Psoas muscle (tissue), 8 donors: ENCODE data around the gene PITPNM1. TPM values are rescaled to one million over a fixed set of nuclear protein-coding genes. Genes with fewer than 3 reads are reported as not detected.

Experiments used
- ATAC-seq, 4 donors: fragments of 200-7000 bp; cut with Tn5 transposase; one replicate each; pipeline ENCODE4 v1.9.1; 2020; ENCODE audit warnings: moderate library complexity in 3 of 4, mild to moderate bottlenecking in 2 of 4
- DNase-seq, 2 donors: peaks; one replicate each; pipeline ENCODE4 v3.0.0-alpha.2; 2020
- H3K27ac ChIP-seq: fragments of 200-600 bp; one replicate; pipeline ENCODE4 v1.8.0; 2022
- H3K27me3 ChIP-seq, 3 donors: fragments of 200-600 bp in 1 of 3; one replicate each; pipeline versions ENCODE4 v1.6.1 to v1.8.0; 2013 to 2022; ENCODE audit warnings: low read length in 2 of 3, mild to moderate bottlenecking in 2 of 3, moderate library complexity in 1 of 3; ENCODE audit not compliant: insufficient read depth in 3 of 3
- H3K36me3 ChIP-seq, 2 donors: fragments of 200-600 bp in 1 of 2; one replicate each; pipeline versions ENCODE4 v1.6.1 to v1.8.0; 2013 to 2022; ENCODE audit warnings: low read depth in 1 of 2, mild to moderate bottlenecking in 1 of 2, moderate library complexity in 1 of 2; ENCODE audit not compliant: insufficient read depth in 1 of 2
- H3K4me1 ChIP-seq: fragments of 200-600 bp; one replicate; pipeline ENCODE4 v1.8.0; 2022
- H3K4me3 ChIP-seq: fragments of 200-600 bp; one replicate; pipeline ENCODE4 v1.8.0; 2022; ENCODE audit warnings: mild to moderate bottlenecking
- H3K9me3 ChIP-seq: fragments of 200-600 bp; one replicate; pipeline ENCODE4 v1.8.0; 2022
- WGBS, 3 donors: extraction: QIAGEN DNeasy Blood & Tissue Kit; methylation state at CpG; one replicate each; pipeline versions ENCODE4 v1.1.6 to v1.1.7; 2013; 5-methylcytosine and 5-hydroxymethylcytosine counted together
- intact Hi-C, 2 donors: fragments of 100-400 bp; cut with DNase I; formaldehyde crosslinking; loops; one replicate each; pipeline versions ENCODE4 v1.11.0 to v1.14.2; 2022
- polyA plus RNA-seq, 3 donors: library from polyadenylated mRNA; stranded (reverse); fragments of 200-250 nt; gene quantifications; one replicate each; pipeline ENCODE4 v1.2.3, GENCODE V29; 2013
- total RNA-seq, 4 donors: library from RNA; stranded (reverse); fragmentation: NEBNext Ultra II Directional in 2 of 4; extraction: Animal tissue kit (Norgen Biotek cat#: 25700) in 2 of 4; gene quantifications; one replicate each; pipeline versions ENCODE4 v1.2.1 to v1.2.4, GENCODE V29; 2021 to 2023
- TF ChIP-seq, protein P1 (sequence below): fragments of 200-600 bp; IDR thresholded peaks from one replicate; pipeline ENCODE4 v1.8.0; 2022; ENCODE audit warnings: antibody characterized with exemption
- donor health status: healthy with polysubstance abuse.
- donor health status: DM: no; HTN: no; CAD: no; lungs with moderate emphysema.
- donor health status: Bipolar disorder and iron deficiency.
- donor health status: healthy.
- donor health status: DM: yes; HTN: yes; CAD: no.
- donor health status: DM: no; HTN: no; CAD: no.
- donor health status: DM: no; HTN: no; CAD: no.
- donor health status: DM: yes; HTN: yes; CAD: no.

PITPNM1 gene
- total and polyA plus RNA-seq, 7 donors = 2.3 to 16.1 (median 7.1) TPM

DNA sequence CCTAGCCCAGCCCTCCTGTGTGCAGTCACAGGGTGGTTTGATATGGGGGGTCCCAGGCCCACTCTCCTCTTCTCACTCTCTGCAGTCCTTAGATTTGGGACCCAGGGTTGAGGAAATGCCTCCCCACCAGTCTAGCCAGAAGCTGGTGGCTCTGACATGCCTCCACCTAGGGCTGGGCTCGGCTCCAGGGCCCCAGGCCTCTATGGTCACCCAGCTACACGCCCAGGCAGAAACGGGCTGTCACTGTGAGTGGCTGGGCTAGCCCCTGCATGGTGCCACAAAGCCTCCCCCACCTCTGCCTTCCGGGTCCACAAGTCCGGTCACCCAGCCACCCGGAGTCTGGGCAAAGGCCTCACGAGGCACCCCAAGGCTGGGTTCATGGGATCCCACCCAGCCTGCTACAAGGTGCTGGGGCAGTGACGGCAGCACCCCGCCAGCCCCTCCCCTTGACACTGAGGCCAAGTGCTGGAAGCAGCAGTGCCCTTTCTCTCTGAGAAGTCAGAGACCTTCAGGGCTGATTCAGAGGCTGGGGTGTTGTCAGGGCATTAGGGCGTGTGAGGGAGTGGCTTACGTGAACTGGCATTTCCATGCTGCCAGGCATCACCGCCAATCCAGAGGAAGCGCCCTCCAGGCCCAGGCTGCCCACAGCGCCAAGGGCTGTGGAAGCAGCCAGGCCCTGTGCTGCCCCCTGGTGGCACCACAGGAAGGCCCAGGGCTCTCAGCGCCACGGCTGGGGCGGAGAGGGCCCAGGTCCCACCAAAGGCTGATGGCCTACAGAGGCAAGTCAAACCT lies 638 bp upstream of the PITPNM1 start:
- 8 to 9% (median 8%) methylated on average over 16 to 17 of the region's 17 CpGs for WGBS, 3 donors
- ATAC-seq (peak; percentile 71 to 77 (median 73)), DNase-seq (peak; percentile 91 to 95)
- Histone ChIP-seq H3K4me1 (peaks cover 27% of the 10 kb centered on the region), H3K36me3 (peaks cover 0 to 11% of the 10 kb centered on the region in 2 donors), H3K9me3 (no peaks in the 10 kb centered on the region), H3K27ac (peak overlapping the region; percentile 99), H3K4me3 (peak overlapping the region; percentile 90), H3K27me3 (peaks cover 0 to 11% (median 8%) of the 10 kb centered on the region in 3 donors)
- TF ChIP-seq, protein P1, sequence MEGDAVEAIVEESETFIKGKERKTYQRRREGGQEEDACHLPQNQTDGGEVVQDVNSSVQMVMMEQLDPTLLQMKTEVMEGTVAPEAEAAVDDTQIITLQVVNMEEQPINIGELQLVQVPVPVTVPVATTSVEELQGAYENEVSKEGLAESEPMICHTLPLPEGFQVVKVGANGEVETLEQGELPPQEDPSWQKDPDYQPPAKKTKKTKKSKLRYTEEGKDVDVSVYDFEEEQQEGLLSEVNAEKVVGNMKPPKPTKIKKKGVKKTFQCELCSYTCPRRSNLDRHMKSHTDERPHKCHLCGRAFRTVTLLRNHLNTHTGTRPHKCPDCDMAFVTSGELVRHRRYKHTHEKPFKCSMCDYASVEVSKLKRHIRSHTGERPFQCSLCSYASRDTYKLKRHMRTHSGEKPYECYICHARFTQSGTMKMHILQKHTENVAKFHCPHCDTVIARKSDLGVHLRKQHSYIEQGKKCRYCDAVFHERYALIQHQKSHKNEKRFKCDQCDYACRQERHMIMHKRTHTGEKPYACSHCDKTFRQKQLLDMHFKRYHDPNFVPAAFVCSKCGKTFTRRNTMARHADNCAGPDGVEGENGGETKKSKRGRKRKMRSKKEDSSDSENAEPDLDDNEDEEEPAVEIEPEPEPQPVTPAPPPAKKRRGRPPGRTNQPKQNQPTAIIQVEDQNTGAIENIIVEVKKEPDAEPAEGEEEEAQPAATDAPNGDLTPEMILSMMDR = peak; percentile 97
- intact Hi-C loops = loop anchor here (1.0 to 5.0 kb wide), 4 partner anchors 38 to 149 kb away; partner anchors contain the start of genes PPP1CA (in 2 of the 2) and TMEM134 (in 1 of the 2)

DNA sequence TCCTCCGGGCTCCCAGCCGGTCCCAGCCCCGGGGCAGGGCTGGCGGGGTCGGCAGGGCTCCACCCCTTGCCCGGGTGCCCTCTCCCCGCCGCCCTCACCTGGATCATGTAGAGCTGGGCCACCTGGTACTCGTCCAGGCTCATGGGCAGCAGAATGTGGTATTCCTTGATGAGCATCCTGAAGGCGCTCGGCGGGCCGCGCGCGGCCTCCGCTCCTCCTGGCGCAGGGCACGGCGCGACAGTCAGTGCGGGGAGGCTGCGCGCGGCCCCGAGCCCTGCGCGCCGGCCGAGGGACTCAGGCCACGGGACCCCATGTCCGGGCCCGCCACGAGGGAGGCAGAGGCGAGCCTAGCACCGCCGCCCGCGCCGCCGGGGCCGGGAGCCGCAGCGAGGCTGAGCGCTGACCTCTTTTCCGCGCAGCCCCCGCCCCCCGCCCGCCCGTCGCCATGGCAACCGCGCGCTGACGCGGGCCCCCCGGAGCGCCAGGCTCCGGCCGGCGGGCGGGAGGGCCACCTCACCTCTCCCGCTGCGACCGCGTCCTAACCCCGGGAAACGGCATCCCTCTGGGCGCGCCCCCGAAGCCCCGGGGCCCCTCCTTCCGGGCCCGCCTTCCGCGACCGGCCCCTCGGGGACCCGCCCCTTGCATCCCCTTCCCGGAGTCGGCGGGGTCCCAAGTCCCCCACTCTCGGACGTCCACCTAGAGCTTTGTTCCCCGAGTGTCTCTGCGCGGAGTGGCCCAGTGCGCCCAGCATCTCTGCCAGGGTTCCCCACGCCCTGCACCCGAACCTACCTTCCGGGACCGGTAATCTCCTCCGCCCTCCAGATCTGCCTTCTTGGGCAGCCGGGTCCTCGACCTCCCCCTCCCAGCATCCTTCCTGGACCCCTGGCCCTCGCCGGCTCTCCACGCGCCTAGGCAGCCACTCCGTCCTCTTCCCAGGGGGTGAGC lies 886 bp downstream of the PITPNM1 start:
- Histone ChIP-seq H3K4me3 (peak overlapping the region; percentile 90), H3K9me3 (no peaks in the 10 kb centered on the region), H3K4me1 (peaks cover 27% of the 10 kb centered on the region), H3K27me3 (peaks cover 0 to 11% (median 8%) of the 10 kb centered on the region in 3 donors), H3K36me3 (peaks cover 0 to 11% of the 10 kb centered on the region in 2 donors), H3K27ac (peak overlapping the region; percentile 99)
- intact Hi-C loops = no loop called here
- 8 to 10% (median 10%) methylated on average over 50 to 101 of the region's 101 CpGs for WGBS, 3 donors
- TF ChIP-seq, protein P1 = no peak
- DNase-seq (no peak), ATAC-seq (no peak)

DNA sequence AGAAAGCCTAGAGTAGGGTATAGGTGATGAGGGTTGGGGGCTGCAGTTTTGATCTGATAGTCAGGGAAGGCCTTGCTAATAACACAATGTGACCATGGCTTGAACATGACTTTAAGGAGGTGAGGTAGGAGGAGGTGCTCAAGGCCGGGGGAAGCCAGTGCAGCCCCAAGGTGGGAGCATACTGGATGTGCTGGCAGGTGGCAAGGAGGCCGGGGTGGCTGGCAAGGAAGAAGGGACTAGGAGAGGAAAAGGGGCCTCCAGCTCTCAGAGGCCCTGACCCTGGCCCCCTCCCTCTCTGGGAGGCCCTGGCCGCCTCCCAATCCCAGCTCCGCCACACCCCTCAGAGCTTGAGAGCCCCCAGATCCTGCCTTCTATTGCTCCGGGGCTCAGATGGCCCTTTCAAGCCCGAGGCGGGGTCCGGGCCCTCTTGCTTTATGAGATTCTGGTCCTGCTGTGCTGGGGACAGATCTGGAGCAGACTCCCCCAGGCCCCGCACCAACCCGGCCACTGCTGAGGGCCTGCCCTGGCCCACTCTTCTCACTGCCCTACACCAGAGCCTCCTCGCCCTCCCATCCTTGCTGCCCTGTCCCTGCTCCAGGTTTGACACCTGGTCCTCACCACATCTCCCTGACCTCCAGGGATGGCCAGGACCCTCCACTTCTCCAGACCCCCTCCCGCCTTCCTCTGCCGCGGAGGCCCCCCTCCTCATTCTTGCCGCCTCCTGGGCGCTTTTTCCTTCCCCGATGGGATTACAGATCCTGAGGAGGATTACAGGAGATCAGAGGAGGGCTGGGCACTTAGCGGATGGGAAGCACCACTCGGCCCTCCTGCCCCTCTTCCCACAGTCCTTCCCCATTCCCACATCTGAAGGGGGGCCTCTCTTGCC lies 1.8 kb downstream of the PITPNM1 start:
- no peaks in the 10 kb centered on the region for H3K9me3 ChIP-seq
- TF ChIP-seq, protein P1 = no peak
- intact Hi-C loops = no loop called here
- WGBS, 3 donors = 84 to 86% (median 86%) methylated on average over 15 to 19 of the region's 19 CpGs
- no peak overlapping the region for H3K27ac ChIP-seq
- peaks cover 27% of the 10 kb centered on the region for H3K4me1 ChIP-seq
- DNase-seq (no peak), ATAC-seq (no peak)
- H3K36me3 ChIP-seq = peaks cover 0 to 11% of the 10 kb centered on the region in 2 donors
- peaks cover 0 to 11% (median 8%) of the 10 kb centered on the region in 3 donors for H3K27me3 ChIP-seq
- H3K4me3 ChIP-seq = peak overlapping the region; percentile 90

DNA sequence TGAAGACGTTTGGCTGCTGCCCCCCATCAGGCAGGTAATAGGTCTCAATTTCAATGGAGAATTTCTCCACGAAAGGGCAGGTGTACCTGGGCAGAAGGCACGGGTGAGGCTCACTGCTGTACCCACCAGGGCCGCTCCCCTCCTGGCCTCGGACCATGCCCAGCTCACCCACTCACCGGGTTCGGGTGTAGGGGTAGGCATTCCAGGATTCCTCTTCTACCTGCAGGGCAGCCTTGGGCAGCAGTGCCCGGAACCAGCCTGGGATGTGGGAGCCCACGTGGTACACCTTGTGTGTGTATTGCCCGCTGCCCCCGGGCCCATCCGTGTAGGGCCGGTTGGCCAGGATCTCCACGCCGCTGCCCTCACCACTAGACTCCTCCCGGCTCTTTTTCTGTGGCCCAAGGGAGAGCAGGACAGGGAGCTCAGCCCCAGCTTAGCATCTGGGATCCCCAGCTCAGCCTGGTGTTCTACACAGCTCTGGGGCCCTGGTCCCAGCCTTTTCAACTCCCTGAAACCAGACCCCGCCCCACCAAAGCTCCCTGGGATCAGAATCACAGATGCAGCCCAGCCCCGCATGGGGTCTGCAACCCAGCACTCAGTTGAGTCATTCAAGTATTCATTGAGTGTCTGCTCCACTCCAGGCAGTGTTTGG lies 2.7 kb downstream of the PITPNM1 start:
- Histone ChIP-seq H3K27ac (no peak overlapping the region), H3K27me3 (peaks cover 0 to 11% (median 8%) of the 10 kb centered on the region in 3 donors), H3K4me1 (peaks cover 25% of the 10 kb centered on the region), H3K4me3 (no peak overlapping the region), H3K9me3 (no peaks in the 10 kb centered on the region), H3K36me3 (peaks cover 0 to 11% of the 10 kb centered on the region in 2 donors)
- no peak for DNase-seq
- TF ChIP-seq, protein P1 = no peak
- intact Hi-C loops = no loop called here
- no peak for ATAC-seq
- 91 to 95% (median 95%) methylated on average over 18 of the region's 18 CpGs for WGBS, 3 donors
